ENCODE measurements around the gene NFKBIE.

DNA sequence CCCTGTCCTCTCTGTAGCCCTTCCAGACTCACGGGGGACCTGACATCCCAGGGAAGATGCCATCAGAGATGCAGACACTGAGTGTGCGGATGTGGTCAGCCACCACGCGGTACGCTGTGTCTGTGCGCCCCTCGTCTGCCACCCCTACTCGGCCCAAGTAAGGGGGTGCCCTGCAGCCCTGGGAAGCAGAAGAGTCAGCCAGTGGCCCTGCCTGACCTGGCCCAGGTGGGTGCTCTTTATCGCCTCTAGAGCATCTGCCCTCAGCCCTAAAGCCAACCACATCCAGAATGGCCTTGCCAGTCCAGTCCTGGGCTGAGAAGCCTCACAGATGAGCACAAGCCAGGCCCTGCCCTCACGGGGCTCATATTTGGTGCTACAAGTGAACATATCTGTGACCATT is 41.9 kb upstream of the NFKBIE start:
- TF ChIP-seq, protein P1, sequence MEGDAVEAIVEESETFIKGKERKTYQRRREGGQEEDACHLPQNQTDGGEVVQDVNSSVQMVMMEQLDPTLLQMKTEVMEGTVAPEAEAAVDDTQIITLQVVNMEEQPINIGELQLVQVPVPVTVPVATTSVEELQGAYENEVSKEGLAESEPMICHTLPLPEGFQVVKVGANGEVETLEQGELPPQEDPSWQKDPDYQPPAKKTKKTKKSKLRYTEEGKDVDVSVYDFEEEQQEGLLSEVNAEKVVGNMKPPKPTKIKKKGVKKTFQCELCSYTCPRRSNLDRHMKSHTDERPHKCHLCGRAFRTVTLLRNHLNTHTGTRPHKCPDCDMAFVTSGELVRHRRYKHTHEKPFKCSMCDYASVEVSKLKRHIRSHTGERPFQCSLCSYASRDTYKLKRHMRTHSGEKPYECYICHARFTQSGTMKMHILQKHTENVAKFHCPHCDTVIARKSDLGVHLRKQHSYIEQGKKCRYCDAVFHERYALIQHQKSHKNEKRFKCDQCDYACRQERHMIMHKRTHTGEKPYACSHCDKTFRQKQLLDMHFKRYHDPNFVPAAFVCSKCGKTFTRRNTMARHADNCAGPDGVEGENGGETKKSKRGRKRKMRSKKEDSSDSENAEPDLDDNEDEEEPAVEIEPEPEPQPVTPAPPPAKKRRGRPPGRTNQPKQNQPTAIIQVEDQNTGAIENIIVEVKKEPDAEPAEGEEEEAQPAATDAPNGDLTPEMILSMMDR (IDR thresholded peaks at IDR 0.05), result no peak
- no peak for TF ChIP-seq POLR2A (IDR thresholded peaks at IDR 0.05)

Data from right lobe of liver (tissue), 4 donors.